Mesothelial cell of epicardium (in vitro differentiated cells): ENCODE measurements around the gene PEX26. TPM values are rescaled to one million over a fixed set of nuclear protein-coding genes. Genes with fewer than 3 reads are reported as not detected.

Experiments used
- DNase-seq, 2 experiments: peaks; one replicate each; pipeline ENCODE4 v3.0.0; 2021; ENCODE audit warnings: low spot score in 2 of 2; ENCODE audit not compliant: unreplicated experiment in 2 of 2
- H3K27ac Mint-ChIP-seq: 2 replicates; pipeline ENCODE4 v1.8.0; 2021; ENCODE audit warnings: mixed read lengths
- H3K27me3 Mint-ChIP-seq: 2 replicates; pipeline ENCODE4 v1.8.0; 2021; ENCODE audit warnings: low read depth, mixed read lengths
- H3K36me3 Mint-ChIP-seq: 2 replicates; pipeline ENCODE4 v1.8.0; 2021; ENCODE audit warnings: mixed read lengths
- H3K4me1 Mint-ChIP-seq: 2 replicates; pipeline ENCODE4 v1.8.0; 2021; ENCODE audit warnings: mixed read lengths
- H3K4me3 Mint-ChIP-seq: 2 replicates; pipeline ENCODE4 v1.8.0; 2021; ENCODE audit warnings: mild to moderate bottlenecking, moderate library complexity, mixed read lengths
- H3K9me3 Mint-ChIP-seq: 2 replicates; pipeline ENCODE4 v1.8.0; 2021; ENCODE audit warnings: mixed read lengths
- total RNA-seq: library from RNA; stranded (reverse); gene quantifications from 3 replicates; pipeline ENCODE4 v1.2.1, GENCODE V29; 2021
- TF ChIP-seq, protein P1 (sequence below): fragments of 200-600 bp; sonication (generic); IDR thresholded peaks from one replicate; pipeline ENCODE4 v1.5.0; 2021; ENCODE audit warnings: antibody characterized with exemption; ENCODE audit not compliant: unreplicated experiment

The PEX26 gene
- total RNA-seq, 1 donor from 2014 or later, result 38.3 TPM

DNA sequence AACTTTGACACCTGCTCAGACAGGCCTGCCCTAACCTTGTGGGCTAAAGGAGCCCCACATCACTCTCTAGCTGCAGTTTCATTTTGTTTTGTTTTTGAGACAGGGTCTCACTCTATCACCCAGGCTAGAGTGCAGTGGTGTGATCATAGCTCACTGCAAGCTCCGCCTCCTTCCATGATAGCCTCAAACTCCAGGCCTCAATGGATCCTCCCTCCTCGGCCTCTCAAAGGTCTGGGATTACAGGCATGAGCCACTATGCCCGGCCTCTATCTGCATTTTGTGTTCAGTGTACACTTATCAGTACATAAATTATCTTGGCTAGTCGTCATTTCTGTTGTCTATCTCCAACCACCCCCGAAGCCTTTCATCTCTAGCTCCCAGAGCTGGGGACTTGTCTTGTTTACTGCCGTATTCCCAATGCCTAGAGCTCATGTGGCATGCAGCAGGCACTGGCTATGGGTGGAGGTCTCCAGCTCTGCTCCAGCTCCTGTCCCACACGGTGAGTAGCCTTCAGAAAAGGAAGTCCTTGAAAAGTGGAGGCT, 22.1 kb upstream of the PEX26 start:
- Mint-ChIP-seq H3K4me1 (peaks cover 9% of the 10 kb centered on the region), H3K27ac (no peak overlapping the region), H3K27me3 (no peaks in the 10 kb centered on the region), H3K9me3 (no peaks in the 10 kb centered on the region), H3K36me3 (no peaks in the 10 kb centered on the region), H3K4me3 (no peak overlapping the region)
- no peak for DNase-seq
- TF ChIP-seq, protein P1, sequence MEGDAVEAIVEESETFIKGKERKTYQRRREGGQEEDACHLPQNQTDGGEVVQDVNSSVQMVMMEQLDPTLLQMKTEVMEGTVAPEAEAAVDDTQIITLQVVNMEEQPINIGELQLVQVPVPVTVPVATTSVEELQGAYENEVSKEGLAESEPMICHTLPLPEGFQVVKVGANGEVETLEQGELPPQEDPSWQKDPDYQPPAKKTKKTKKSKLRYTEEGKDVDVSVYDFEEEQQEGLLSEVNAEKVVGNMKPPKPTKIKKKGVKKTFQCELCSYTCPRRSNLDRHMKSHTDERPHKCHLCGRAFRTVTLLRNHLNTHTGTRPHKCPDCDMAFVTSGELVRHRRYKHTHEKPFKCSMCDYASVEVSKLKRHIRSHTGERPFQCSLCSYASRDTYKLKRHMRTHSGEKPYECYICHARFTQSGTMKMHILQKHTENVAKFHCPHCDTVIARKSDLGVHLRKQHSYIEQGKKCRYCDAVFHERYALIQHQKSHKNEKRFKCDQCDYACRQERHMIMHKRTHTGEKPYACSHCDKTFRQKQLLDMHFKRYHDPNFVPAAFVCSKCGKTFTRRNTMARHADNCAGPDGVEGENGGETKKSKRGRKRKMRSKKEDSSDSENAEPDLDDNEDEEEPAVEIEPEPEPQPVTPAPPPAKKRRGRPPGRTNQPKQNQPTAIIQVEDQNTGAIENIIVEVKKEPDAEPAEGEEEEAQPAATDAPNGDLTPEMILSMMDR, result no peak

DNA sequence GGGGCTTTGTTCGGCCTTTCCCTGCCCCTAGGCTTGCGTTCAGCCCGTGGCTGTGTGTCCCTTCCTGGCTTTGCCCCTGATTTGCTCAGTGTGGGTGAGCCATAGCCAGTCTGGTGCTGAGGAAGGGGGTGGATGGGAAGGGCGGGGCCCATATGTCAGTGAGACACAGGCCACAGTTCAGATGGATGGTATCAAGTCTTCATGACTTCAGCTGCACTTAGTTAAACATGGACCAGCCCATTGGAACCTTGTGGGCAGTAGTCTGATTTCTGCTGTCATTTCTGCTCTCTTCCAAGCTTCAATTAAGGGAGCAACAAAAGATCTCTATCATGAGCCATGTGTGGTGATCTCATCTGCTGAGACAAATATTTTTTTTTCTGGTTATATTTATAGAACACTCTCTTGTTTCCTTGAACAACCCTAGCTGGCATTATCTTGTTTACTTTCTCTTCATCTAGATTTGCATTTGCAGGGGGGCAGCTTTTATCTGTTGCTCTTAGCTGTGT, 21.6 kb upstream of the PEX26 start:
- no peaks in the 10 kb centered on the region for H3K9me3 Mint-ChIP-seq
- no peak overlapping the region for H3K4me3 Mint-ChIP-seq
- DNase-seq, result no peak
- peaks cover 9% of the 10 kb centered on the region for H3K4me1 Mint-ChIP-seq
- H3K27ac Mint-ChIP-seq, result peak overlapping the region; percentile 11
- no peaks in the 10 kb centered on the region for H3K36me3 Mint-ChIP-seq
- TF ChIP-seq, protein P1, result no peak
- H3K27me3 Mint-ChIP-seq, result no peaks in the 10 kb centered on the region

DNA sequence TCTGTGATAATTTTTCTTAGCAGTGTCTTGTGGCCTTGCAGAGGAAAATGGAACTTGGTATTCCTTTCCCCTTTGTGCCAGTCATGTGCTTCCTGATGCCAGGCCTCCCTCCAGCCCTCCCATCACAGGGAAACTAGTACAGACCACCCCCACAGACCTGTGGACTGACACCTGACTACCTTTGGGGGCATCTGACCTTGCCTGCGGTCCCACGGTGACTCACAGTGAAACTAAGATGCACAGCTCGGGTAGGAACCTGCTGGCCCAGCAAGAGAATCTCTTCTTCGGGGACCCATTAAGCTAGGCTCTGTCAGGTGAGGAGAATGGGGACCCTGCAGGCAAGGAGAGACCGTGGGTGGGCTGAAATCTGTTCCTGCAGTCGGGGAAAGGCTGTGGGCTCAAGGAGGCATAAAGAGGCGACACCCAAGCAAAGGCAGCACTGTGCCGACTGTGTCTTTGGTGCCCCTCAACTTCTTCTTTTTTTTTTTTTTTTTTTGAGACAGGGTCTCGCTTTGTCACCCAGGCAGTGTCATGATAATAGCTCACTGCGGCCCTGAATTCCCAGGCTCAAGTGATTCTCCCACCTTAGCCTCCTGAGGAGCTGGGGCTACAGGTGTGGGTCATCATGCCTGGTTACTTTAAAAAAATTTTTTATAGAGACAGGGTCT, 20.8 kb upstream of the PEX26 start:
- peaks cover 9% of the 10 kb centered on the region for H3K4me1 Mint-ChIP-seq
- H3K4me3 Mint-ChIP-seq, result no peak overlapping the region
- no peak overlapping the region for H3K27ac Mint-ChIP-seq
- TF ChIP-seq, protein P1, result no peak
- no peaks in the 10 kb centered on the region for H3K9me3 Mint-ChIP-seq
- no peak for DNase-seq
- H3K27me3 Mint-ChIP-seq, result no peaks in the 10 kb centered on the region
- H3K36me3 Mint-ChIP-seq, result no peaks in the 10 kb centered on the region

DNA sequence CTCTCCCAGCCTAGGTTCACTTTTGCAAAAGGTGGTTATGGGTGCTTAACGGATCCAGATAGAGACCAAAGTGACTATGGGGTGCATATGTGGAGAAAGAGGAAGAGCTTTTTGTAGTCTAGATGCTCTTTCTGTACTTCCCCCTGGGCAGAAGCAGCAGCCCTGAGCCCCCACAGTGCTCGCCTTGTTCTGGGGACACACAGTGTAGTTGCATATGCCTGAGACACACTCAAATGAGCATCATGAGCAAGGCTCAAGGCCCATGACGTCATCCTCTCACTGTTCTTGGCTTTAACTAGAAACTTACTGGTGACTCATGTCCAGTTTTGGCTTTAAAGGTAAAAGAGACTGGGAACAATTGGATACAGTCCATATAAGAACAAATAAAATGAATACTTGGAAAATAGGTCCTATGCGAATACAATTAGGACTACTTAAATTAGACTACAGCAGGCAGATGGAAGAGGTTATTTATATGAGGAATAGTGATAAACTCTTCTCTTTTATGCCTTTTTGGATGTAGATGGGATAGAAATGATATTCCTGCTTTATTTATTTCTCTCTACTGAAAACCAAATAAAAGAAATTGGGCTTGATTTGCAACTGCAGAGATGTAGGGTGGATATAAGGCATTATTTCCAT, 20.1 kb upstream of the PEX26 start:
- Mint-ChIP-seq H3K27ac (no peak overlapping the region), H3K9me3 (no peaks in the 10 kb centered on the region), H3K27me3 (no peaks in the 10 kb centered on the region), H3K4me3 (no peak overlapping the region), H3K36me3 (no peaks in the 10 kb centered on the region), H3K4me1 (peaks cover 9% of the 10 kb centered on the region)
- TF ChIP-seq, protein P1, result no peak
- no peak for DNase-seq

DNA sequence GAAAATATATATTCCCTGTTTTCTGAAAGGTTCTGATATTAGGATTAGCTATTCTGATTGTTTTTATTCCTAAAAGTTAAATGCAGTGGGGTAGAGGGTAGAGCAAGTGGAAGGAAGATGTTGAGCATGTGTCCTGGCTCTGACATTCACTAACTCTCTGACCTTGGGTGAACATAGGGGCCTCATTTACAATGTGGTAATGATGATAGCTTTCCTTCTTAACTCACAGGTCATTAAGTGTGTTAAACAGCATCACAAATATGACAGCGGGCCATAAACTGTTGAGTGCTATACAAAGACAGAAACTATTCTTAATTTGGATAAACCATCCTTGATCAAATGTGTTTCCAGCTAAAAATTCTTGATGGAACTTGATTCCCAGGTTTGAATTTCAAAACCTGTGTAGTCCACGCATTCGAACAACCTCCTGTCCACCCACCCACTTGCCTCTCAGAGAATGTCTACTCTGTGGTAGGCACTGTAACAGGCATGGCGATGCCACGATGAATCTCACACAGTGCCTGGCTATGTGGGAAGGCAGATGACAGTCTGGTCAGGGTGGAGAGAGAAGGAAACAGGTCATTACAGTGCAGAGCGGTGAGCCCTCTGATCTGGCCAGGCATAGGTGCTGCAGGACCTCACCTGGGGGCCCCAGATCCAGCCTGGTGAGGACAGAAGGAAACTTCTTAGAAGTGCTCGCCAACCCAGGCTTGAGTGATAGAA, 19.3 kb upstream of the PEX26 start:
- peaks cover 9% of the 10 kb centered on the region for H3K4me1 Mint-ChIP-seq
- TF ChIP-seq, protein P1, result no peak
- no peaks in the 10 kb centered on the region for H3K36me3 Mint-ChIP-seq
- H3K27ac Mint-ChIP-seq, result no peak overlapping the region
- DNase-seq, result no peak
- no peak overlapping the region for H3K4me3 Mint-ChIP-seq
- H3K9me3 Mint-ChIP-seq, result no peaks in the 10 kb centered on the region
- H3K27me3 Mint-ChIP-seq, result no peaks in the 10 kb centered on the region
